Adrenal gland (tissue), 12 donors: Measurements from ENCODE around the gene BCAT1. TPM values are rescaled to one million over a fixed set of nuclear protein-coding genes. Genes with fewer than 3 reads are reported as not detected.

Experiments used
- DNase-seq, 7 donors: peaks; one replicate each; pipeline ENCODE4 v3.0.0-alpha.2; 2019 to 2020
- H3K27ac ChIP-seq, 5 donors: fragments of 200-600 bp; sonication (generic) in 4 of 5; 1 replicate in 3 of 5; 2 replicates in 2 of 5; pipeline versions ENCODE4 v1.5.1 to v1.8.0; 2016 to 2020; ENCODE audit warnings: mild to moderate bottlenecking in 1 of 5
- H3K27me3 ChIP-seq: fragments of 200-600 bp; 2 replicates; pipeline ENCODE4 v1.8.0; 2021
- H3K36me3 ChIP-seq, 2 donors: fragments of 200-600 bp; replicated peaks in 1 of 2; 1 replicate in 1 of 2; 2 replicates in 1 of 2; pipeline versions ENCODE4 v1.5.1 to v1.8.0; 2018 to 2022
- H3K4me1 ChIP-seq, 2 donors: fragments of 200-600 bp; replicated peaks in 1 of 2; 1 replicate in 1 of 2; 2 replicates in 1 of 2; pipeline versions ENCODE4 v1.5.1 to v1.8.0; 2018 to 2021
- H3K4me3 ChIP-seq, 4 donors: fragments of 200-600 bp; sonication (generic) in 3 of 4; one replicate each; pipeline ENCODE4 v1.5.1; 2016 to 2018
- H3K9me3 ChIP-seq, 3 donors: fragments of 200-600 bp; sonication (generic) in 1 of 3; replicated peaks in 1 of 3; 1 replicate in 2 of 3; 2 replicates in 1 of 3; pipeline versions ENCODE4 v1.5.1 to v1.8.0; 2016 to 2021
- POLR2A ChIP-seq, 2 donors: fragments of 450-650 bp; IDR thresholded peaks; one replicate each; pipeline ENCODE4 v1.6.1; 2017; ENCODE audit warnings: antibody characterized with exemption in 2 of 2, mild to moderate bottlenecking in 2 of 2, moderate library complexity in 1 of 2
- WGBS, 4 donors: extraction: QIAGEN DNeasy Blood & Tissue Kit in 2 of 4; methylation state at CpG; one replicate each; pipeline versions ENCODE4 v1.1.5 to v1.1.7; 2013 to 2017; 5-methylcytosine and 5-hydroxymethylcytosine counted together
- intact Hi-C, 2 donors: fragments of 100-400 bp; cut with DNase I; formaldehyde crosslinking; loops; one replicate each; pipeline versions ENCODE4 v1.14.1 to v1.15.0; 2022 to 2023
- polyA plus RNA-seq, 3 donors: library from polyadenylated mRNA; stranded (reverse); fragments of 200-250 nt in 2 of 3; fragments of 350-450 nt in 1 of 3; fragmentation: Illumina TruSeq in 1 of 3; extraction: RNeasy Lipid Tissue Mini Kit (QIAGEN cat#74804) in 1 of 3; gene quantifications; one replicate each; pipeline ENCODE4 v1.2.3, GENCODE V29; 2013 to 2014
- total RNA-seq, 9 donors: library from RNA; depleted of rRNA in 4 of 9; stranded (reverse); fragments of >200 nt in 4 of 9; fragments of 120-200 nt in 1 of 9; fragmentation: NEBNext Ultra II Directional in 1 of 9; extraction: Animal tissue kit (Norgen Biotek cat#: 25700) in 1 of 9; gene quantifications; one replicate each; pipeline versions ENCODE4 v1.1.0 to v1.2.4, GENCODE V29; 2013 to 2023
- TF ChIP-seq, protein P1 (sequence below), 6 experiments: fragments of 450-650 bp in 4 of 6; fragments of 200-600 bp in 2 of 6; sonication (generic) in 1 of 6; IDR thresholded peaks; 1 replicate in 5 of 6; 2 replicates in 1 of 6; pipeline versions ENCODE4 v1.5.1 to v1.8.0; 2016 to 2021; ENCODE audit warnings: antibody characterized with exemption in 6 of 6, mild to moderate bottlenecking in 2 of 6, moderate library complexity in 1 of 6
- donor health status: healthy with polysubstance abuse.
- donor health status: Bipolar disorder and iron deficiency.
- donor health status: DM: yes; HTN: yes; CAD: no.
- donor health status: DM: no; HTN: no; CAD: no.
- donor health status: DM: no; HTN: no; CAD: no.
- donor health status: DM: yes; HTN: yes; CAD: no.

BCAT1 gene
- total and polyA plus RNA-seq, 12 donors = 2.1 to 41.5 (median 20.1) TPM

DNA sequence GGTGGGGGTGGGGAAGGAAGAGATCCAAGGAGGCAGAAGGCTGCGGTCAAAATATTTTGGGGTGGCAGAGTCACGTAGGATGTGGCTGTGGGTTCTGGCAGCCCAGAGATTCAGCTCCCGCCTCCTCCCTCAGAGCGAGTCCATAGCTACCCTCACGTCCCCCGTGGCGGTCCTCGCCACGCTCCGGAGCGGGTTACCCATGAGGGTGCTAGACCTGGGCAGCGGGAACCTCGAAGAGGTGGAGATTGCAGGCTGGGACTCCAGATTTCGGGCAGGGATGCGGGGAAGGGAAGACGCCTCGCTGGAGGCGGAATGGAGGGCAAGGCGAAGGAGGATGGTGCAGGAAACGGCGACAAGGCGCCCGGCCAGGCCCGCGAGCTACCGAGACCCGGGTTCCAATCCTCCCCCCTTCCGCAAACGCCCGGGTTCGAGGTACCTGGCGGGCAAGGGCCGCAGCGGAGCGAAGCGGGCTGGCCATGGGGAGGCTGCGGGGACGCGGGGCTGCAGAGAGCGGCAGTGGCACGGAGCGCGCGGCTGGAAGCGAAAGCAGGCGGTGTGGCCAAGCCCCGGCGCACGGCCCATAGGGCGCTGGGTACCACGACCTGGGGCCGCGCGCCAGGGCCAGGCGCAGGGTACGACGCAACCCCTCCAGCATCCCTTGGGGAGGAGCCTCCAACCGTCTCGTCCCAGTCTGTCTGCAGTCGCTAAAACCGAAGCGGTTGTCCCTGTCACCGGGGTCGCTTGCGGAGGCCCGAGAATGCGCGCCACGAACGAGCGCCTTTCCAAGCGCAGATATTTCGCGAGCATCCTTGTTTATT lies 46.2 kb downstream of the BCAT1 start:
- H3K27me3 ChIP-seq = no peaks in the 10 kb centered on the region
- 7 to 22% (median 15%) methylated on average over 24 to 74 of the region's 74 CpGs for WGBS, 4 donors
- peak in 4 of 7 donors; percentile 10 to 22 (median 15) for DNase-seq
- H3K4me3 ChIP-seq = peak overlapping the region in 2 of 4 donors; percentile 43 to 70
- TF ChIP-seq POLR2A (IDR thresholded peaks at IDR 0.05) = no peak
- TF ChIP-seq, protein P1, sequence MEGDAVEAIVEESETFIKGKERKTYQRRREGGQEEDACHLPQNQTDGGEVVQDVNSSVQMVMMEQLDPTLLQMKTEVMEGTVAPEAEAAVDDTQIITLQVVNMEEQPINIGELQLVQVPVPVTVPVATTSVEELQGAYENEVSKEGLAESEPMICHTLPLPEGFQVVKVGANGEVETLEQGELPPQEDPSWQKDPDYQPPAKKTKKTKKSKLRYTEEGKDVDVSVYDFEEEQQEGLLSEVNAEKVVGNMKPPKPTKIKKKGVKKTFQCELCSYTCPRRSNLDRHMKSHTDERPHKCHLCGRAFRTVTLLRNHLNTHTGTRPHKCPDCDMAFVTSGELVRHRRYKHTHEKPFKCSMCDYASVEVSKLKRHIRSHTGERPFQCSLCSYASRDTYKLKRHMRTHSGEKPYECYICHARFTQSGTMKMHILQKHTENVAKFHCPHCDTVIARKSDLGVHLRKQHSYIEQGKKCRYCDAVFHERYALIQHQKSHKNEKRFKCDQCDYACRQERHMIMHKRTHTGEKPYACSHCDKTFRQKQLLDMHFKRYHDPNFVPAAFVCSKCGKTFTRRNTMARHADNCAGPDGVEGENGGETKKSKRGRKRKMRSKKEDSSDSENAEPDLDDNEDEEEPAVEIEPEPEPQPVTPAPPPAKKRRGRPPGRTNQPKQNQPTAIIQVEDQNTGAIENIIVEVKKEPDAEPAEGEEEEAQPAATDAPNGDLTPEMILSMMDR (IDR thresholded peaks at IDR 0.05) = no peak
- H3K4me1 ChIP-seq = peaks cover 0 to 6% of the 10 kb centered on the region in 2 donors
- peak overlapping the region in 4 of 5 donors; percentile 5 to 73 (median 52) for H3K27ac ChIP-seq
- no peaks in the 10 kb centered on the region for H3K36me3 ChIP-seq
- intact Hi-C loops = no loop called here
- no peaks in the 10 kb centered on the region for H3K9me3 ChIP-seq

DNA sequence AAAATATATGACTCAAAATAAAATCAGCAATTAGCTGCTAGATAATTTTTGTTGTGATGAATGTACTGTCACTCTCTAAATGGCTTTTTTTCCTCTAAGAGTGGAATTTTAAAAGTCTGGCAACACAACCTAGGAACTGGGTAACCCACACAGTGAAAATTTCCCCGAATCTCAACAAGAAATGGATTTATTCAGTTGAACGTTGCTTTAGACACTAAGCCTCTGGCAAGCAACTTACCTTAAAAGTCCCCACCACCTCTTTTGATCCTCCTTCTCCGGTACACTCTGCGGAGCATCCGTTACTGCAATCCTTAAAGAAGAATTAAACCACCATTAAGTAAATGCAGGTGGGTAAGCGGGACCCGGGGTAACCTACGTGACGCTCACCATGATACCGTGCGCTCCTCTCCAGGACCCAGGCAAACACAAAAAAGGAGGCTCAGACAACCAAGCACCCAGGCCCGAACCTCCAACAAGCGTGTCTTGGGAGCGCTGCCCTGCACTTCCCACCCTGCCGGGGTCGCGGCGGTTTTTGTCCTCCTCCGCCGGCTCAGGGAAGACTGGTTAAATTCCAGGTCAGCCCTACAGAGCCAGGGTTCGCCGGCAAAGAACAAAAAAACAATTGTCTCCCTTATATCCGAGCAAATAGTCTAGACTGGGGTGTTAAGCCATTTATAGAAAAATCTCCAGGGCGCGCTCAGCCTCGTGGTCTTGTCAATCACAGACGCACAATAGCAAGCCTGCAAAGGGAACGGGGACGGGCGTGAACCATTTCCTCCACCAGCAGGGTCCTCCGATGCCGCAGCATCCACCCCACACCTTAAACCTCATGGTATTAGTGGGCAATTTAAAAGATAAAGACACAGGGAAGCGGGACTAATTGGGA lies 47.1 kb downstream of the BCAT1 start:
- Histone ChIP-seq H3K36me3 (no peaks in the 10 kb centered on the region), H3K27me3 (no peaks in the 10 kb centered on the region), H3K9me3 (no peaks in the 10 kb centered on the region), H3K4me3 (peak overlapping the region in 1 of 4 donors; percentile 70), H3K27ac (peak overlapping the region in 3 of 5 donors; percentile 5 to 73 (median 64)), H3K4me1 (peaks cover 0 to 6% of the 10 kb centered on the region in 2 donors)
- peak in 4 of 7 donors; percentile 16 to 24 (median 20) for DNase-seq
- WGBS, 4 donors = 54 to 74% (median 60%) methylated on average over 31 to 33 of the region's 33 CpGs
- intact Hi-C loops = no loop called here
- TF ChIP-seq, protein P1 (IDR thresholded peaks at IDR 0.05) = no peak
- TF ChIP-seq POLR2A (IDR thresholded peaks at IDR 0.05) = no peak

- no peak overlapping the region for H3K4me3 ChIP-seq
- DNase-seq = no peak
- H3K27me3 ChIP-seq = no peaks in the 10 kb centered on the region
- intact Hi-C loops = no loop called here
- no peaks in the 10 kb centered on the region for H3K36me3 ChIP-seq
- 80 to 91% (median 84%) methylated on average over 3 of the region's 3 CpGs for WGBS, 4 donors
- no peak overlapping the region for H3K27ac ChIP-seq
- H3K4me1 ChIP-seq = peaks cover 0 to 13% of the 10 kb centered on the region in 2 donors
- TF ChIP-seq, protein P1 (IDR thresholded peaks at IDR 0.05) = no peak
- TF ChIP-seq POLR2A (IDR thresholded peaks at IDR 0.05) = no peak
- H3K9me3 ChIP-seq = no peaks in the 10 kb centered on the region
Measured at GRCh38 chr12:24900196-24900595, 48.7 kb downstream of the BCAT1 start.

DNA sequence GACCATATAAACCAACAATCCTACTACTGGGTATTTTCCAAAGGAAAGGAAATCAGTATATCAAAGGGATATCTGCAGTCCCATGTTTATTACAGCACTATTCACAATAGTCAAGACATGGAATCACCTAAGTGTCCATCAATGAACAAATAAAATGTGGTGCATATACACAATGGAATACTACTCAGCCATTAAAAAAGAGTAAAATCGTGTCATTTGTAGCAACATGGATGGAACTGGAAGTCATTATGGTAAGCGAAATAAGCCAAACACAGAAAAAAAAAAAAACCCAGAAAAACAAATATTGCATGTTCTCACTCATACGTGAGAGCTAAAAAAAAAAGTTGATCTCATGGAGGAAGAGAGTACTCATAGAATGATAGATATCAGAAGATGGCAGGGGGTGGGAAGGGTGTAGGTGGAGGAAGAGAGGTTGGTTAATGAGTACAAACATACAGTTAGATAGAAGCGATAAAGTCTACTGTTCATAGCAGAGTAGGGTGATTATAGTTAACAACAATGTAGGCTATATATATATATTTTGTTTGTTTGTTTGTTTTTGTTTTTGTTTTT lies 49.3 kb downstream of the BCAT1 start:
- Histone ChIP-seq H3K4me3 (no peak overlapping the region), H3K27ac (no peak overlapping the region), H3K4me1 (peaks cover 0 to 13% of the 10 kb centered on the region in 2 donors), H3K9me3 (no peaks in the 10 kb centered on the region), H3K27me3 (no peaks in the 10 kb centered on the region), H3K36me3 (no peaks in the 10 kb centered on the region)
- 87 to 96% (median 90%) methylated on average over 4 of the region's 4 CpGs for WGBS, 4 donors
- intact Hi-C loops = no loop called here
- no peak for DNase-seq
- TF ChIP-seq, protein P1 (IDR thresholded peaks at IDR 0.05) = no peak
- TF ChIP-seq POLR2A (IDR thresholded peaks at IDR 0.05) = no peak
